Stimulated activated CD8-positive, alpha-beta memory T cell treated with anti-CD3 and anti-CD28 coated beads, Interleukin-15, amount 100 ng/mL, for 1 hour (primary cell): ENCODE data around the gene PPTC7.
"Not testable (repeated sequence)": the region's sequence is repeated elsewhere in the genome, so short reads cannot be mapped to it uniquely, and the experiment has no call there.

ENCODE experiments used
- DNase-seq: peaks from one replicate; pipeline ENCODE4 v3.0.0-alpha.2; 2020; ENCODE audit warnings: low read depth

Gene PPTC7, protein sequence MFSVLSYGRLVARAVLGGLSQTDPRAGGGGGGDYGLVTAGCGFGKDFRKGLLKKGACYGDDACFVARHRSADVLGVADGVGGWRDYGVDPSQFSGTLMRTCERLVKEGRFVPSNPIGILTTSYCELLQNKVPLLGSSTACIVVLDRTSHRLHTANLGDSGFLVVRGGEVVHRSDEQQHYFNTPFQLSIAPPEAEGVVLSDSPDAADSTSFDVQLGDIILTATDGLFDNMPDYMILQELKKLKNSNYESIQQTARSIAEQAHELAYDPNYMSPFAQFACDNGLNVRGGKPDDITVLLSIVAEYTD

DNA sequence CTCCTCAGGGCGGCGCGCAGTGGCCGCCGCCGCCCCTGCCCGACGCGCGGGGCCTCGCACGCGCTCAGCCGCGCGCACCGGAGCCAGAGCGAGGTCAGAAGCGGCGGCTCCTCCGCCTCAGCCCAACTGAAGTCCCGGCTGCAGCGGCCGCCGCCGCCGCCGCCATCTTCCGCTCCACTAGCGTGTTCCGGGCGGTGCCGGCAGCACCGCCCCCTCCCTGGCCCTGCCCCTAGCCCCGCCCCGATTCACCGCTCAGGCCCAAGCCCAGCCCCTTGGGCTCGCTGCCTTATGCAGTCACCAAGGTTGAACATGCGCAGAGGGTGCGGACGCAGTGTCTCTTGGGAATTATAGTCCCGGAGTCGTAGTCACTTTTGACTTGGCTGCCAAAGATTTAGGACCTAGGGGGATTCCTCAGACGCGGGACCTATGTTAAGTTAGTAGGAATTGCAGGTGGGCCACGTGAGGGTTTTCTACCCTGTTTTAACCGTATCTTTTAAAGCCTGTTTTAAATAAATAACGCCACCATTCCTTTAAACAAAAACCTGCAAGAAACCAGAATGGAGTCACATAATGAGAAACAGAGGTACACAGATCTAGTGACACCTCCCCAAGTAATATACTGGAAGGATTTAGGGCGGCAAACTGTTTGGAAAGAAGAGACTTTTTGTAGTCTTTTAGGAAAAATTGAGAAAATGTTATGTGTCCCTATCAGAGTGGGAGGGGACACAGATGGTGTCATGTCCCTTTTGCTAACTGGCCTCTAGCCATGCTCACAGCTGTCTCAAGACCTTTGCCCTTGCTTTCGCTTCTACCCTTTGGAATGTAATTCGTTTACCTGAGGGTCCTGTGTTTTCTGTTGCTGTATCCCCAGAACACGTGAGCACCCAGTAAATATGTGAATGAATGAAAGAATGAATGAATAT is at the start of gene PPTC7:
TSS of gene PPTC7 (minus strand) at position 182 of the 923 bp plus-strand sequence. CDS start 287 bp downstream, outside the sequence.
- peak; percentile 95 for DNase-seq

DNA sequence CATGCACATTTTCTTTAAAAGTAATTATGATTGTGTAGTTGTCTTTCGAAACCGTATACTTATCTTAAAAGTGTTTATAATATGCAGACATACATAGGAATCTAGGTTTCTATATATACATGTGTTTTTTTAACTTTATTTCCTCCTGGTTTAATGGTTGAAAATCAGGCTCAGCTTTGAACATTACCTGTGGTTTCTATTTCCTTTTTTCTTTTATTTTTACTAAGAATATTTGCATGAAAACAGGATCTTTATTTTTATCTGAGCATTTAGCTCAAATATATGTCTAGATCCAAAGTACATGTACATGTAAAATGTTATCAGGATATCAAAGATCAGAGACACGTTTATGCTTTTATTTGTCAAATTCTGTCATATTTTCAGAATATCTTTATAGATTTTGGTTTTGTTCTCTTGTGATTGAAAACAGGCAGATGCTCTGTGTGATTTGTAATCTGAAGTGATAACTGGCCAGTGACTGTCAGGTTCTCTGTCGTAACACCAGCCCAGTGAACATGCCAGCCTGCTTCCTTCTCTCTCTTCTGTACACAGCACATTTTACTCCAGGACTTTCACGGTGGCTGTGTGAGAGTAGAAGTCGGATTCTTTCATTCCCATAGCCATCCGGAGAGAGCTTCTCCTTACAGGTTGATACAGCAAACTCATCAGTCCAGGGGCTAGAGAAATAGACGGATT is 44.5 kb upstream of the PPTC7 start:
- no peak for DNase-seq

DNA sequence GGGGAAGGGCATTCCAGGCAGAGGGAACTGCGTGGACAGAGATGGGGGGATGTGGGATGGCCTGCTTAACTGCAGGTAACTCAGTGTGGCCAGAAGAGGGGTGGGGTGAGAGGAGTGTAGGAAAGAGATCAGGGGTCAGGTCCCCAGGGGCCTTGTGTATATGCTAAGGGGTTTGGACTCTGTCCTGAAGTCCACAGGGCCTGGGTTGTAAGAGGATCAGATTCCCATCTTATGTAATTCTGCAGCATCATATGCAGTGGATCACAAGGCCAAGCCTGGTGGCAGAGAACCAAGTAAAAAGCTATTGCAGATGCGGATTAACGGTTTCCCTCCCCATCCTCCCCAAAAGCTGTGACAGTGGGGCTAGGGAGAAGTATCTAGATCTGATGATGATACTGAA is 39.5 kb upstream of the PPTC7 start:
- no peak for DNase-seq

DNA sequence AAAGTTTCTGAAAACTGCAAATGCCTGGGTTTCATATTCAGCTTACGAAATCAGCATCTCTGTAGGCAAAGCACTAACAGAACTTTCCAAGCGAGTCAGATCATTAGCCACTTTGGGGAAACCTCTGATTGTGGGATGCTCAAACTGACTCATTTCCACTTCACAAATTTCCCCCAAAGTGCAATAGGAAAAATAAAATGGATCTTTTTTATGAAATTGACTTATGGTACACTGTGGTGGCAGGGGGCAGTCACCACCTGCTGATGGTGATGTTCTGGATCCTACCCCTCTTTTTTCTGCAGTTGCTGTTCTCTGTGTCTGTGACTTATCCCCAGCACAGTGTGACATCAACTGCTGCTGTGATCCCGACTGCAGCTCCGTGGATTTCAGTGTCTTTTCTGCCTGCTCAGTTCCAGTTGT is 36.4 kb upstream of the PPTC7 start:
- DNase-seq: no peak

DNA sequence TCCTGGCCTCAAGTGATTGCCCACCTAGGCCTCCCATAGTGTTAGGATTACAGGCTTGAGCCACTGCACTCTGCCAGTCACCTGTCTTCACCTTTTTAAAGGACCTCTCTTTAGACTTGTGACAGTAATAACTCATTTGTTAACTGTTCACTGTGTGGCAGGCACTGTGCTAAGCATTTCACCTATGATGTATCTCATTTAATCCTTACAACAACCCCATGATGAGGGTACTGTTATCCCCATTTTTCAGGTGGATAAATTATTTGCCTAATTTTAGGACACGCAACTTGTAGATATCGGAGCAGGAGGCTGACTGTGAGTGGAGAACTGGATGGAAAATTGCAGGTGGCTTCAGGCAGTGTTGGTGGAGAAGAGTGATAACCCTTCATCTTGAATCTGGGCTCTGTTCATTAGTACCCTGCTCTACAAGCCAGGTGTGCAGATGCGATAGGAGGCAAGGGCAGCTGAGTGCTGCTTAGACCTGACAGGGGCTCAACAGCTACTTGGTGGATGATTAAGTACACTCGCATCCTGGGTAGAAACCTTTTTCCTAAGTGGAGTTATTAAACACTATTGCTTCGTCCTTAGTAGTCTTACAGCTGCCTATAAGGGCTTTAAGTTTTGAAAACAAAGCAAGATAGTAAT is 33.5 kb upstream of the PPTC7 start:
- no peak for DNase-seq

DNA sequence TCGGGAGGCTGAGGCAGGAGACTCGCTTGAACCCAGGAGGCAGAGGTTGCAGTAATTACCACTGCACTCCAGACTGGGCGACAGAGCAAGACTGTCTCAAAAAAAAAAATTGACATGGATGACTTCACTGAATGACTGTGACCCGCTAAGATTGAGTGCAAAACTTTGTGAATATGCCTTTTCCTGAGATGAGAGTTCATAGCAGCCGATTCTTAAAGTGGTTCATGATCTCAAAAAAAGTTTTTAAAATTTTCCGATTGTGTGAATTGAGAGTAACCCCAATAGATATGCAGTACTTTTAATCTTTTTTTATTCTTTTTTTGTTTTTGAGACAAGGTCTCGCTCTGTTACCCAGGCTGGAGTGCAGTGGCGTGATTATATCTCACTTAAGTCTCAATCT is 32.1 kb upstream of the PPTC7 start:
- DNase-seq: no peak

DNA sequence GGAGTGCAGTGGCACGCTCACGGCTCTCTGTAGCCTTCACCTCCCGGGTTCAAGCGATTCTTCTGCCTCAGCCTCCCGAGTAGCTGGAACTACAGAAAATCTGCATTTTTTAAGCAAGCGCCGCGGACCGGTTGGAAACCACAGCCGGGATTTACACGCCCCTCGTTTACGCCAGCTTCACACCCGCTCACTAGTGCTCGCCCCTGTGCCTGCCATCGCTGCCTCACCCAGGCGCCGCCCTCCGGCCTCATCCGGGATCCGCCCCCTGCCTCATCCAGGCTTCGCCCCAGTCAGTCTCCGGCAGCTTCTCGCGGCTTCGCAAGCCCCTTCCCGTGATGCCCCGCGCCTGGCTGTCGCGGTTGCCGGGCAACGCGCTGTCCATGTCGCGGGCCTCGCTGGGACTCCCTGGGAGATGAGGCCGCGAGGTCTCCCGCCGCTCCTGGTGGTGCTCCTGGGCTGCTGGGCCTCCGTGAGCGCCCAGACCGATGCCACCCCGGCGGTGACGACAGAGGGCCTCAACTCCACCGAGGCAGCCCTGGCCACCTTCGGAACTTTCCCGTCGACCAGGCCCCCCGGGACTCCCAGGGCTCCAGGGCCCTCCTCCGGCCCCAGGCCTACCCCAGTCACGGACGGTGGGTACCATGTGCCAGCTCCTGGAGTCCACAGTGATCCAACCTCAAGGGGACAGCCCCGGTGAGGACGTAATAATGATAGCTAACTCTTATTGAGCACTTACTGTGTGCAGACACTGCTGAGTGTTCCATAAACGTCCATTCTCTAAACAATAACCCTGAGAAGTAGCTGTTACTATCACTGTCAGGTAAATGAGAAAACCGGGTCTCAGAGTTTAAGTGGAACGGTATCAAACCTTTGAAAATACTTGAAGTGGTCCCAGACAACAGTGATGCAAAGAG is 30.9 kb upstream of the PPTC7 start, which contains the start of gene TCTN1:
TSS of gene TCTN1 (plus strand) at position 359 of the 914 bp plus-strand sequence. CDS start at position 413, 54 bp downstream.
- DNase-seq: peak; percentile 93

DNA sequence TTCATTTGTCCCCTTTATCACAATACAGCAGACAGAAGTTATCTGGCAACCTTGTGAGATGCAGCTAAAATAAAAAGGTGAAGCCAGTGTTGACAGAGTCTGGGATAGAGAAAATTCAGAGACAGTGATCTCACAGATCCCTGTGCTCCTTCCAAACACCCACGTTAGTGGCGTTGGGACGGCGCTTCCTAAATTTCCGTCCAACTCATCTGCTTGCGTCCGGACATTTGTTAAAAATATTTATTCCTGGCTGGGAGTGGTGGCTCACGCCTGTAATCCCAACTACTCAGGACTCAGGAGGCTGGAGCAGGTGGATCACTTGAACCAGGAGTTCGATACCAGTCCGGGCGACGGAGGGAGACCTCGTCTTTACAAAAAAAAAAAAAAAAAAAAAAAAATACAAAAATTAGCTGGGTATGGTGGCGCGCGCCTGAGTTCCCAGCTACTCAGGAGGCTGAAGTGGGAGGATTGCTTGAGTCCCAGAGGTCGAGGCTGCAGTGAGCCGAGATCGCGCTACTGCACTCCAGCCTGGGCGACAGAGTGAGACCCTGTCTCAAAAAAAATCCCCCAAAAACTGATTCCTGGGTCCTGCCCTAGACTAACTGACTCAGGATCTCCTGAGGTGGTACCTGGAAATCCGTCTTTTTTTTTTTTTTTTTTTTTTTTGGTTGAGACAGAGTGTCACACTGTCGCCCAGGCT is 30.1 kb upstream of the PPTC7 start:
- no peak for DNase-seq

DNA sequence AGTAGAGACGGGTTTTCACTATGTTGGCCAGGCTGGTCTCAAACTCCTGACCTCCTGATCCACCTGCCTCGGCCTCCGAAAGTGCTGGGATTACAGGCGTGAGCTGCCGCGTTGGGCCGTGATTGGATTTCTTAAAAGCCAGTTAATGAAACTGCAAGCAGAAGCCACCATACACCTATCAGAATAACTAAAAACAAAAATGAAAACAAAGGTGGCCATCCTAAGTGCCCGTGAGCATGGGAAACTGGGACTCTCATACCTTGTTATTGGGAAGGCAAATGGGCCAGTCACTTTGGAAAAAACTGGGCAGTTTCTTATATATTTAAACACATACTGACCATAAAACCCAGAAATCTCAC is 23.1 kb upstream of the PPTC7 start:
- DNase-seq: no peak

DNA sequence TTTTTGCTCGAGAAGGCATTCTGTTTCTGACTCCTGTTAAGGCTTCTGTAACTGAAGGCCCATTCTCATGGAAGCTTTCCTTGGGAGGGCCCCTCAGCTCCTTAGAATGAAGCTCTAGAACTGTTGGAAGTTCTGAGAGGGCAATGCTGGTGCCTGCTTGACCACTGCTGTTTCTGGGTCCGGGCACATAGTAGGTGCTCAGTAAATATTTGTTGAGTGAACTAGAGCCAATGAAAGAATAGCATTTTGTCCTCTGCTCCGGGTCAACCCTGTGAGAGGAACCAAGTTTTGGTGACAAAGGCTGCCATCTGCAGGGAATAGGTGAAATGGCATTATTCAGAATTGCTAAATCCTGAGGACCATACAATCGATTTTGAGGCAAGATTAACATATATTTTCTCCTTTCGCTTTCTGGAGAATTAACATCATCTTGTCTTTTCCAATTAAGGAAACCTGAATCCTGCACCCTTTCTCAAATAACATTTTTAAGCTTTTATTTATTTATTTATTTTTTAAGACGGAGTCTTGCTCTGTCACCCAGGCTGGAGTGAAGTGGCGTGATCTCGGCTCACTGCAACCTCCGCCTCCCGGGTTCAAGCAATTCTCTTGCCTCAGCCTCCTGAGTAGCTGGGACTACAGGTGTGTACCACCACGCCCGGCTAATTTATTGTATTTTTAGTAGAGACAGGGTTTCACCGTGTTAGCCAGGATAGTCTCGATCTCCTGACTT is 19.1 kb upstream of the PPTC7 start:
- peak; percentile 20 for DNase-seq

DNA sequence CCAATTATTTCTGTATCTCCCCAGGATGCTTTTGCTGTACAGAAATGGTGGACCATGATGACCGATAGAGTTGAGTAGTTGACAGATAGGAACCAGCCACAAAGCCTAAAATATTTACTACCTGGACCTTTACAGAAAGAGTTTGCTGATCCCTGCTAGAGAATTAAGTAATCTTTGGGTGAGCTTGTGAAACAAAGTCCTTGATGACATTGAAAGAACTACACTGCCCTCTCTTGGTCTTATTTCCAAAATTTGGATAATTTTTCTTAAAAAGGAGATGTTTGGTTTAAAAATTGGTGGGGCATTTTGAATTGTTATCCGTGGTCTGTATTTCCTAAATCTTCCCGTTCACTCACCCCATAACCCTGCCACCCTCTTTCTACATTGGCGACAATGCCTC is 17.1 kb upstream of the PPTC7 start:
- DNase-seq: no peak

DNA sequence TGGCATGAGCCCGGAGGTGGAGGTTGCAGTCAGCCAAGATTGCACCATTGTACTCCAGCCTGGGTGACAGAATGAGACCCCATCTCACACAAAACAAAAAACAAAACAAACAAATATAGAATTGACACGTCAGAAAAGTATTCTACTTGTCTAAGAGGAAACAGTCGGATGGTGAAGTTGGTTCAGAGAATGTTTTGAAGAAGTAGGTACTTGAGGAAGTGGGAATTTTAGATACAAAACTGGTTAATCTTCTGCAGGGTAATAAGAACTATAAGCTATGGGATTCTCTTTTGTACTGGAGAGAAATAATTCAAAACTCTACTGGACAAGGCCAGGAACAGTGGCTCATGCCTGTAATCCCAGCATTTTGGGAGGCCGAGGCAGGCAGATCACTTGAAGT is 16.2 kb upstream of the PPTC7 start:
- DNase-seq: no peak

DNA sequence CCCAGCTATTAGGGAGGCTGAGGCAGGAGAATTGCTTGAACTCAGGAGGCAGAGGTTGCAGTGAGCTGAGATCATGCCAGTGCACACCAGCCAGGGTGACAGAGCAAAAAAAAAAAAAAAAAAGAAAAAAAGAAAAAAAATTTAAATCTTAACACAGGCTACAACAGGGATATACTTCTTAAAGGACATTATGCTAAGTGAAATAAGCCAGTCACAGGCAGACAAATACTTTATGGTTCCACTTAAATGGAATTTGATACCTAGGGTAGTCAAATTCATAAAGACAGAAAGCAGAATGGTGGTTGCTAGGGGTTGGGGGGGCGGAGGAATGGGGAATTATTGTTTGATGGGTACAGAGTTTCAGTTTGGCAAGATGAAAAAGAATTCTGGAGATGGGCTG is 14.8 kb upstream of the PPTC7 start:
- DNase-seq: no peak

DNA sequence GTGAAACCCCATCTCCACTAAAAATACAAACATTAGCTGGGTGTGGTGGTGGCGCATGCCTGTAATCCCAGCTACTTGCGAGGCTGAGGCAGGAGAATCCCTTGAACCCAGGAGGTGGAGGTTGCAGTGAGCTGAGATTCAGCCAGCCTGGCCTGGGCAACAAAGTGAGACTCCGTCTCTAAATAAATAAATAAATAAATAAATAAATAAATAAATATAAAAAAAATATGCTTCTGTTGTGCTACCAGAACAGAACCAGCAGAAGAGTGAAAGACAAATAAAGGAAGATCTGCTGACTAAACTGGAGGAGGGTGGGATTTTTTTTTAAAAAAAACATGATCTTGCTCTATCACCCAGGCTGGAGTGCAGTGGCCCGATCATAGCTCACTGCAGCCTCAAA is 9.8 kb upstream of the PPTC7 start:
- not testable (repeated sequence) for DNase-seq

DNA sequence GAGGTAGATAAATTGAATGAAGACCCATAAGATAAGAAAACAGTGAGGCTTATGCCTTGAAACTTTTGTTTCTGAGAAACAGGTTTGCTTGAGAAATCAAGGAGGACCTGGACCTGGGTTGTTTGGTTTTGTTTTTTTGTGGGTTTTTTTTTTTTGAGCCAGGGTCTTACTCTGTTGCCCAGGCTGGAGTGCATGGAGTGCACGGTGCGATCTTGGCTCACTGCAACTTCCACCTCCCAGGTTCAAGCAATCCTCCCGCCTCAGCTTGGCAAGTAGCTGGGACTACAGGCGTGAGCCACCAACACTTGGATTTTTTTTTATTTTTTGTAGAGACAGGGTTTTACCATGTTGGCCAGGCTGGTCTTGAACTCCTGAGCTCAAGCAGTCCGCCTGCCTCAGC is 9.0 kb upstream of the PPTC7 start:
- DNase-seq: no peak

DNA sequence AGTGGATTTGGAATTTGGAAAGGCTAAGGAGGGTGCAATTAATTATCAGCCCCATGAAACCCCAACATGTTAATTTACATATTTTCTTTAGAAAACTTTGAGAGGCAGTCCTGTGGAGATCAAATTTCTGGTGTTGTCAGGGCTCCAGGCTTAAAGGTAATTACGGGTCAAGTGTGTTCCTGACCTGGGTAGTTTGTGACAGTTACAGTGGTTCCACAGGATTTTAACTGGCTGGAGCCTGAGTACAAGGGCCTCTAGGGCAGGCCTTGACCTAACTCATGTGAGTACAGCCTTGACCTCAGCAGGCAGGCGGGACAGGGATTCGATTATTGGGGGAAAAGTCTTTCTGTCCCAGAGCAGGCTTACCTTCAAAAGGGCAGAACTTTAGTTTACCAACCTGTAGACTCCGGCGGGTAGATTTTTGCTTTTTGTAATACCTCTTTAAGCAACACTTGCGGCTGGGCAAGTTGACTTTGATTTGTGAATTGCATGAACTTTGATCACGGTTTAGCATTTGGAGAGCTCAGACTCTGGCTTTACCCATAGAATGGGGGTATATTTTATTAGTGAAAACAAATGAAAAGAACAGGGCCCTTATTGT is 8.4 kb upstream of the PPTC7 start:
- DNase-seq: no peak

DNA sequence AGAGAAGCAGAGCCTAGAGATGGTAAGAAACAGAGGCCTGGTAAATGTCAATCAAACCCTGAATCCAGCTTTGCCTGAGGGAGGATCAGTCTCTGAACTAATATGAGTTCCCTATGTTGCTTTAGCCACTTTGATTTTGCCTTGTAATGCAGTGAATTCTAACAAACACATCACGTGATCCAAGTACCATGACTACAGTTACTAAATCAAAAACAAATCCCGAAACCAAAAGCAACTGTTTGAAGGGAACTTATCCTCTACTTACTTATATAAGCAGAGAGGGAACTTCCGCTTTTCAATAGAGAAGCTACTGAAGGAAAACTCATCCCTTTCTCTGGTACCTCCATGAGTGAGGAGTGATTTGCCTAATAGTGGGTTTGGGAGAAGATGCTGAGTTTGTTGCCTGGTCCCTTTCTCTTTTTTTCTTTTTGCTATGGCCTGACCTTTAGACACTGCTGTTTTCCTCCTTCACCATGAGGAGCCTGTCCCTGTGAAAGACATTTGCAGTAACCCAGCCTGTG is 7.7 kb upstream of the PPTC7 start:
- no peak for DNase-seq

DNA sequence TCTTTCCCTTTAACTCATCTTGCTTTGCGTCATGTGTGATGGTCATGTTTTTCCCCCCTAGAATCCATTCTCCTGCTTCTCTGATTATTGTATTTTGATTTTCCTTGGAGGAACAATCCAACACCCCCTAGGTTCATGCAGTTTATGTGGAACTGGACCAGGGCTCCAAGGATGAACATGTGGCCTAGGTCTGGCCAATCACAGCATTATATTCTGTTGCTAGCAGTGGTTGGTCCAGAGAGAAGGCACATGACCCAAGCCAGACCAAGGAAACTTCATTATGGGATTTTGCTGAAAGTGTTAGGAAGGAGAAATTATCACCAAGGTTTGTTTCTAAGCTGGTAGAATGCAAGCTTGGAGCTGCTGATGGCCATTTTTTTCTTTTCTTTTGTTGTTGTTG is 6.9 kb upstream of the PPTC7 start:
- no peak for DNase-seq

DNA sequence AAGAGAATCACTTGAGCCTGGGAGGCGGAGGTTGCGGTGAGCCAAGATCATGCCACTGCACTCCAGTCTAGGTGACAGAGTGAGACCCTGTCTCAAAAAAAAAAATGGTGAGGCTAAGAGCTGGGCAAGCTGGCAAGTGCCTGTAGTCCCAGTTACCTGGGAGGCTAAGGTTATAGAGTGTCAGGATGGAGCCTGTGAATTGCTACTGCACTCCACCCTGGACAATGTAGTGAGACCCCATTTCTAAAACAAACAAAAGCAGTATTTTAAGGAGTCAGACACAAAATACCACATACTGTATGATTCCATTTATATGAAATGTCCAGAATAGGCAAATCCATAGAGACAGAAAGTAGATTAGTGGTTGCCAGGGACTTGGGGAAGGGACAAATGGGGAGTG is 4.0 kb upstream of the PPTC7 start:
- DNase-seq: not testable (repeated sequence)
